NB4 (cell line): ENCODE results near the gene PLTP.
"Not testable (repeated sequence)": the region's sequence is repeated elsewhere in the genome, so short reads cannot be mapped to it uniquely, and the experiment has no call there.

Source experiments
- DNase-seq: peaks from one replicate; pipeline ENCODE4 v3.0.0; 2010; ENCODE audit warnings: low read depth
- H3K4me3 ChIP-seq: one replicate; pipeline ENCODE4 v1.5.1; 2011; ENCODE audit warnings: mild to moderate bottlenecking, low read depth, low read length, moderate library complexity
- MYC ChIP-seq: IDR thresholded peaks from 2 replicates; pipeline ENCODE4 v1.6.1; 2011; ENCODE audit warnings: low read depth, low read length
- POLR2A ChIP-seq: IDR thresholded peaks from 2 replicates; pipeline ENCODE4 v1.6.1; 2011; ENCODE audit warnings: mild to moderate bottlenecking; ENCODE audit not compliant: insufficient read length; ENCODE audit errors: extremely low read depth
- TF ChIP-seq, protein P1 (sequence below): IDR thresholded peaks from one replicate; pipeline ENCODE4 v1.5.1; 2012; ENCODE audit warnings: low read depth, low read length
- TF ChIP-seq, protein P2 (sequence below): IDR thresholded peaks from 2 replicates; pipeline ENCODE4 v1.6.1; 2011; ENCODE audit warnings: low read depth, low read length

Gene PLTP

GRCh38 chr20:45933266-45934045, 21.5 kb upstream of the PLTP start:
- no peak for TF ChIP-seq MYC
- TF ChIP-seq, protein P1, sequence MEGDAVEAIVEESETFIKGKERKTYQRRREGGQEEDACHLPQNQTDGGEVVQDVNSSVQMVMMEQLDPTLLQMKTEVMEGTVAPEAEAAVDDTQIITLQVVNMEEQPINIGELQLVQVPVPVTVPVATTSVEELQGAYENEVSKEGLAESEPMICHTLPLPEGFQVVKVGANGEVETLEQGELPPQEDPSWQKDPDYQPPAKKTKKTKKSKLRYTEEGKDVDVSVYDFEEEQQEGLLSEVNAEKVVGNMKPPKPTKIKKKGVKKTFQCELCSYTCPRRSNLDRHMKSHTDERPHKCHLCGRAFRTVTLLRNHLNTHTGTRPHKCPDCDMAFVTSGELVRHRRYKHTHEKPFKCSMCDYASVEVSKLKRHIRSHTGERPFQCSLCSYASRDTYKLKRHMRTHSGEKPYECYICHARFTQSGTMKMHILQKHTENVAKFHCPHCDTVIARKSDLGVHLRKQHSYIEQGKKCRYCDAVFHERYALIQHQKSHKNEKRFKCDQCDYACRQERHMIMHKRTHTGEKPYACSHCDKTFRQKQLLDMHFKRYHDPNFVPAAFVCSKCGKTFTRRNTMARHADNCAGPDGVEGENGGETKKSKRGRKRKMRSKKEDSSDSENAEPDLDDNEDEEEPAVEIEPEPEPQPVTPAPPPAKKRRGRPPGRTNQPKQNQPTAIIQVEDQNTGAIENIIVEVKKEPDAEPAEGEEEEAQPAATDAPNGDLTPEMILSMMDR: peak; percentile 38

GRCh38 chr20:45931680-45932079, 19.7 kb upstream of the PLTP start:
- not testable (repeated sequence) for H3K4me3 ChIP-seq

More at GRCh38 chr20:45933266-45934045, 21.5 kb upstream of the PLTP start:
- DNase-seq: peak; percentile 91
- peak overlapping the region; percentile 75 for H3K4me3 ChIP-seq

GRCh38 chr20:45927071-45927878, 15.3 kb upstream of the PLTP start:
- DNase-seq: no peak
- H3K4me3 ChIP-seq: no peak overlapping the region
- TF ChIP-seq POLR2A (no peak), MYC (no peak)
- TF ChIP-seq, protein P2, sequence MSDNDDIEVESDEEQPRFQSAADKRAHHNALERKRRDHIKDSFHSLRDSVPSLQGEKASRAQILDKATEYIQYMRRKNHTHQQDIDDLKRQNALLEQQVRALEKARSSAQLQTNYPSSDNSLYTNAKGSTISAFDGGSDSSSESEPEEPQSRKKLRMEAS: no peak
- TF ChIP-seq, protein P1: no peak

More at GRCh38 chr20:45931680-45932079, 19.7 kb upstream of the PLTP start:
- DNase-seq: not testable (repeated sequence)

GRCh38 chr20:45926731-45927070, 14.7 kb upstream of the PLTP start:
- no peak for TF ChIP-seq MYC
- TF ChIP-seq, protein P1: no peak
- no peak for TF ChIP-seq POLR2A
- TF ChIP-seq, protein P2: no peak
- H3K4me3 ChIP-seq: no peak overlapping the region
- DNase-seq: no peak

DNA sequence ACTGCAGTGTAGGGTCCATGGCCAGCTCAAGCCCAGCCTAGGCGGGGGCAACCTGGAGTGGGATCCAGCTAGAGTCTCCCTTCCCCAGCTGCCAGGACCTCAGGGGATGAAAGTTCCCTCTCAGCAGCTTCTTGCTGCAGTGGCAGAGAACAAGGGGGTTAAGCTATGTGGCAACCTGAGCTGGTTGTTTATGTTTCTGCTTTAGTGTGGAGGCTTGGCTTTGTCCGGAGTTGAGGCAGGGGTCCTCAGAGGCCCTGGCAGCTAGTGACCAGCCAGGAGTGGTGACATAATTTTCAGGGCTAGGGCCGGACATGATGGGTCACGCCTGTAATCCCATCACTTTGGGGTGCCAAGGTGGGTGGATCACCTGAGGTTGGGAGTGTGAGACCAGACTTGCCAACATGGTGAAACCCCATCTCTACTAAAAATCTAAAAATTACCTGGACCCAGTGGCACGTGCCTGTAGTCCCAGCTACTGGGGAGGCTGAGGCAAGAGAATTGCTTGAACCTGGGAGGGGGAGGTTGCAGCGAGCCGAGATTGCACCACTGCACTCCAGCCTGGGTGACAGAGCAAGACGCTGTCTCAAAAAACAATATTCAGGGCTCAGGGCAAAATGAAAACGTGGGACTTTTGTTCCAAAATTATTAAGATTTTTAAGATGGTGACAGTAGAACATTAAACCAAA, 14.0 kb upstream of the PLTP start:
- TF ChIP-seq, protein P2: no peak
- TF ChIP-seq POLR2A (no peak), MYC (no peak)
- TF ChIP-seq, protein P1: no peak
- H3K4me3 ChIP-seq: no peak overlapping the region
- no peak for DNase-seq
